A549 (cell line): ENCODE results near the gene ZFPL1.

ENCODE experiments used
- CBX2 ChIP-seq: fragments of 200-600 bp; sonication (generic); IDR thresholded peaks from 2 replicates; pipeline ENCODE4 v1.6.1; 2016; ENCODE audit warnings: low read depth, mild to moderate bottlenecking, borderline replicate concordance
- CTCF ChIP-seq: fragments of >200 bp; sonication (Bioruptor Twin); formaldehyde crosslinking; IDR thresholded peaks from 3 replicates; pipeline ENCODE4 v1.5.1; 2016
- EHMT2 ChIP-seq: fragments of 200-600 bp; sonication (generic); IDR thresholded peaks from 2 replicates; pipeline ENCODE4 v1.6.1; 2016; ENCODE audit warnings: antibody characterized with exemption, low read depth, mild to moderate bottlenecking, moderate library complexity
- ELK1 ChIP-seq: fragments of 150-350 bp; IDR thresholded peaks from 2 replicates; pipeline ENCODE4 v1.6.1; 2014; ENCODE audit warnings: low read depth, mild to moderate bottlenecking, low read length
- JUNB ChIP-seq: fragments of >200 bp; sonication (Bioruptor Twin); formaldehyde crosslinking; IDR thresholded peaks from 2 replicates; pipeline ENCODE4 v1.6.1; 2016
- MAFK ChIP-seq: fragments of 450-650 bp; IDR thresholded peaks from 2 replicates; pipeline ENCODE4 v1.6.1; 2014; ENCODE audit not compliant: partially characterized antibody
- MYC ChIP-seq: IDR thresholded peaks from 2 replicates; pipeline ENCODE4 v1.6.1; 2012; ENCODE audit warnings: mild to moderate bottlenecking, inconsistent platforms, low read length, improper control_type of control experiment, borderline replicate concordance
- POLR2A ChIP-seq: IDR thresholded peaks from 2 replicates; pipeline ENCODE4 v1.6.1; 2012; ENCODE audit warnings: mild to moderate bottlenecking, low read length
- POLR2AphosphoS2 ChIP-seq: conservative IDR thresholded peaks from 2 replicates; pipeline ENCODE4 v1.6.1; 2012; ENCODE audit warnings: low read length, improper control_type of control experiment, inconsistent platforms
- REST ChIP-seq: fragments of 200-600 bp; sonication (generic); IDR thresholded peaks from 2 replicates; pipeline ENCODE4 v1.6.1; 2016; ENCODE audit warnings: antibody characterized with exemption, mild to moderate bottlenecking, moderate library complexity
- SMC3 ChIP-seq: fragments of >200 bp; sonication (Bioruptor Twin); formaldehyde crosslinking; IDR thresholded peaks from 3 replicates; pipeline ENCODE4 v1.6.1; 2018; ENCODE audit warnings: inconsistent platforms
- USF2 ChIP-seq: fragments of 450-650 bp; IDR thresholded peaks from 2 replicates; pipeline ENCODE4 v1.6.1; 2014; ENCODE audit warnings: antibody characterized with exemption
- TF ChIP-seq, protein P1 (sequence below): IDR thresholded peaks from 2 replicates; pipeline ENCODE4 v1.6.1; 2012

GRCh38 chr11:65057526-65057925 lies 26.5 kb upstream of the ZFPL1 start:
- TF ChIP-seq POLR2A (no peak), JUNB (no peak), POLR2AphosphoS2 (no peak), CTCF (no peak), MAFK (no peak), SMC3 (no peak), MYC (no peak), CBX2 (no peak), ELK1 (no peak), USF2 (no peak), EHMT2 (no peak), REST (no peak)
- TF ChIP-seq, protein P1, sequence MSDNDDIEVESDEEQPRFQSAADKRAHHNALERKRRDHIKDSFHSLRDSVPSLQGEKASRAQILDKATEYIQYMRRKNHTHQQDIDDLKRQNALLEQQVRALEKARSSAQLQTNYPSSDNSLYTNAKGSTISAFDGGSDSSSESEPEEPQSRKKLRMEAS = no peak
